Heart right ventricle (tissue), 16 donors: Measurements from ENCODE around the gene PLCB3. TPM values are rescaled to one million over a fixed set of nuclear protein-coding genes. Genes with fewer than 3 reads are reported as not detected.

Experiments used
- ATAC-seq, 8 donors: fragments of 200-7000 bp; cut with Tn5 transposase; one replicate each; pipeline ENCODE4 v1.9.1; 2020; ENCODE audit warnings: mild to moderate bottlenecking in 8 of 8, moderate library complexity in 8 of 8, moderate number of reproducible peaks in 1 of 8
- DNase-seq, 2 donors: peaks; one replicate each; pipeline ENCODE4 v3.0.0-alpha.2; 2020
- H3K27ac ChIP-seq, 10 donors: fragments of 200-600 bp; sonication (generic) in 2 of 10; one replicate each; pipeline versions ENCODE4 v1.5.0 to v1.8.0; 2020 to 2022; ENCODE audit warnings: mild to moderate bottlenecking in 3 of 10
- H3K27me3 ChIP-seq, 7 donors: fragments of 200-600 bp; one replicate each; pipeline ENCODE4 v1.8.0; 2021 to 2022; ENCODE audit warnings: mild to moderate bottlenecking in 2 of 7
- H3K36me3 ChIP-seq, 9 donors: fragments of 200-600 bp; sonication (generic) in 1 of 9; one replicate each; pipeline versions ENCODE4 v1.5.0 to v1.8.0; 2020 to 2022; ENCODE audit warnings: mild to moderate bottlenecking in 2 of 9
- H3K4me1 ChIP-seq, 9 donors: fragments of 200-600 bp; sonication (generic) in 1 of 9; one replicate each; pipeline versions ENCODE4 v1.5.0 to v1.8.0; 2020 to 2022; ENCODE audit warnings: mild to moderate bottlenecking in 4 of 9
- H3K4me3 ChIP-seq, 10 donors: fragments of 200-600 bp; sonication (generic) in 2 of 10; one replicate each; pipeline versions ENCODE4 v1.5.0 to v1.8.0; 2020 to 2022; ENCODE audit warnings: mild to moderate bottlenecking in 7 of 10, moderate library complexity in 2 of 10
- H3K9me3 ChIP-seq, 11 donors: fragments of 200-600 bp in 10 of 11; sonication (generic) in 2 of 11; one replicate each; pipeline versions ENCODE4 v1.5.0 to v1.8.0; 2013 to 2022; ENCODE audit warnings: mild to moderate bottlenecking in 2 of 11, control low read depth in 1 of 11, moderate library complexity in 1 of 11
- WGBS, 2 donors: extraction: QIAGEN DNeasy Blood & Tissue Kit; methylation state at CpG; one replicate each; pipeline ENCODE4 v1.1.7; 2013; ENCODE audit warnings: inconsistent platforms in 1 of 2; 5-methylcytosine and 5-hydroxymethylcytosine counted together
- intact Hi-C, 10 donors: fragments of 100-400 bp; cut with DNase I; formaldehyde crosslinking; loops; one replicate each; pipeline versions ENCODE4 v1.11.1 to v1.14.2; 2022
- polyA plus RNA-seq, 2 donors: library from polyadenylated mRNA; stranded (reverse); fragments of 200-250 nt; gene quantifications; one replicate each; pipeline ENCODE4 v1.2.3, GENCODE V29; 2013
- total RNA-seq, 10 donors: library from RNA; stranded (reverse); fragmentation: NEBNext Ultra II Directional in 3 of 10; extraction: Animal tissue kit (Norgen Biotek cat#: 25700) in 3 of 10; gene quantifications; one replicate each; pipeline versions ENCODE4 v1.2.1 to v1.2.4, GENCODE V29; 2021 to 2023
- TF ChIP-seq, protein P1 (sequence below), 9 donors: fragments of 200-600 bp; sonication (generic) in 2 of 9; IDR thresholded peaks; one replicate each; pipeline versions ENCODE4 v1.5.0 to v1.8.0; 2021 to 2022; ENCODE audit warnings: antibody characterized with exemption in 9 of 9, mild to moderate bottlenecking in 5 of 9, moderate library complexity in 1 of 9
- donor health status: Arrhythmogenic right ventricular cardiomyopathy.
- donor health status: ischemic (EF 13 %, LVEDD 7.1; RV severe dilation, severe dysfunction).
- donor health status: healthy with polysubstance abuse.
- donor health status: DM: no; HTN: yes; CAD: no.
- donor health status: DM: no; HTN: no; CAD: no.
- donor health status: ischemic (EF 25% LVEDD 6.9; RV normal size, moderate dysfunction).
- donor health status: ischemic (EF 25% LVEDD 5.7; RV mildly dilated, moderate dysfunction).
- donor health status: healthy.
- donor health status: DM: yes; HTN: yes; CAD: no.
- donor health status: Ischemic cardiomyopathy.
- donor health status: ischemic (EF 35%, LVEDD 5.7; RV mildly dilated, moderate dysfunction).
- donor health status: nonischemic (EF 11% LVEDD 7.7; RV severe dilation, severe dysfunction).
- donor health status: DM: yes; HTN: yes; CAD: no.
- donor health status: PGD.
- donor health status: ischemic (EF 29% LVEDD 5.4; RV normal size, mild dysfunction).
- donor health status: nonischemic (EF 23%, LVEDD 6.1; RV moderate dilation, normal function).

PLCB3 gene
- total and polyA plus RNA-seq, 12 donors: 5.8 to 13.3 (median 8.9) TPM

DNA sequence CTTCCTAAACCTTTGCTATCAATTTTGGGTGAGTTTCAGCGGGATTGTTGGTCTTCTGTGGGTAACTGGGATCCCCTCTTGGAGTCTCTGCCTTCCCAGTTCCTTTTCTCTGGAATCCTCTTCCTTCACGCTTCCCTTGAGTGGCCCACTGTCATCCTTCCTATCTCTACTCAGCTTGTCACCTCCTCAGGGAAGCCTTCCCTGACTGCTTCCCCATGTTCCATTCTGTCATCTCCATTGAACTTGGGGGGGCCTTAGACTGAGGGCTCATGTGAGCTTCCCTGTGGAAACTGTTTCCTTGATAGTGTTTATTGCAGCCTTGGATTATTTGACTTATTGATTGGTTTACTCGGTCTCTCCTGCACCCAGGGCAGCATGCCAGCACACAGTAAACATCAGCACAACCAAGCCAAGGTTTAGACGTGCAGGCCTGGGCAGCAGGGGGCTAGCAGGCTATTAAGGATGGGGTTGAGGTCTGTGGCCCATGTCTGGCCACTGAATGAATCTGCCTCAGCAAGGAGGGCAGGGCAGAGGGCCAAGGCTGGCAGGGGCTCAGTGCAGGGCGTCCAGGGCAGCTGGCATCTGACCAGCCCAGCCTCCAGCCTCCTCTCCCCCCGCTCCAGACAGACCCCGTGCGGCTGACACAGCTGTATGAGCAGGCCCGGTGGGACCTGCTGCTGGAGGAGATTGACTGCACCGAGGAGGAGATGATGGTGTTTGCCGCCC, 32.5 kb upstream of the PLCB3 start:
- no peaks in the 10 kb centered on the region for H3K27me3 ChIP-seq
- H3K4me3 ChIP-seq: no peak overlapping the region
- no peaks in the 10 kb centered on the region for H3K9me3 ChIP-seq
- no peak for ATAC-seq
- WGBS, 2 donors: 55 to 73% methylated on average over 11 of the region's 11 CpGs
- TF ChIP-seq, protein P1, sequence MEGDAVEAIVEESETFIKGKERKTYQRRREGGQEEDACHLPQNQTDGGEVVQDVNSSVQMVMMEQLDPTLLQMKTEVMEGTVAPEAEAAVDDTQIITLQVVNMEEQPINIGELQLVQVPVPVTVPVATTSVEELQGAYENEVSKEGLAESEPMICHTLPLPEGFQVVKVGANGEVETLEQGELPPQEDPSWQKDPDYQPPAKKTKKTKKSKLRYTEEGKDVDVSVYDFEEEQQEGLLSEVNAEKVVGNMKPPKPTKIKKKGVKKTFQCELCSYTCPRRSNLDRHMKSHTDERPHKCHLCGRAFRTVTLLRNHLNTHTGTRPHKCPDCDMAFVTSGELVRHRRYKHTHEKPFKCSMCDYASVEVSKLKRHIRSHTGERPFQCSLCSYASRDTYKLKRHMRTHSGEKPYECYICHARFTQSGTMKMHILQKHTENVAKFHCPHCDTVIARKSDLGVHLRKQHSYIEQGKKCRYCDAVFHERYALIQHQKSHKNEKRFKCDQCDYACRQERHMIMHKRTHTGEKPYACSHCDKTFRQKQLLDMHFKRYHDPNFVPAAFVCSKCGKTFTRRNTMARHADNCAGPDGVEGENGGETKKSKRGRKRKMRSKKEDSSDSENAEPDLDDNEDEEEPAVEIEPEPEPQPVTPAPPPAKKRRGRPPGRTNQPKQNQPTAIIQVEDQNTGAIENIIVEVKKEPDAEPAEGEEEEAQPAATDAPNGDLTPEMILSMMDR (IDR thresholded peaks at IDR 0.05): no peak
- H3K4me1 ChIP-seq: peaks cover 0 to 9% (median 0%) of the 10 kb centered on the region in 9 donors
- H3K27ac ChIP-seq: no peak overlapping the region
- H3K36me3 ChIP-seq: peaks cover 0 to 97% (median 0%) of the 10 kb centered on the region in 9 donors
- intact Hi-C loops: no loop called here
- DNase-seq: no peak

DNA sequence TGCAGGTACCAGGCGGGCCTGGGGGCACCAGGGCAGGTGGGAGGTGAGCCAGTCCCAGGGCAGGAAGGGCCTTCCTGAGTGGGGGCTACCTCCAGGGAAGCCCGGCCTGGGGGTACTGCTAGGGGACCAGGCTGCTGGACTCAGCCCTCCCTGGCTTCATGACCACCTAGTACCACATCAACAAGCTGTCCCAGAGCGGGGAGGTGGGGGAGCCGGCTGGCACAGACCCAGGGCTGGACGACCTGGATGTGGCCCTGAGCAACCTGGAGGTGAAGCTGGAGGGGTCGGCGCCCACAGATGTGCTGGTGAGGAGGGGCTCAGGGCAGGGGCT, 32.0 kb upstream of the PLCB3 start:
- 87 to 91% methylated on average over 7 of the region's 7 CpGs for WGBS, 2 donors
- DNase-seq (no peak), ATAC-seq (peak in 1 of 8 donors; percentile 7)
- TF ChIP-seq, protein P1 (IDR thresholded peaks at IDR 0.05): no peak
- Histone ChIP-seq H3K9me3 (no peaks in the 10 kb centered on the region), H3K4me1 (peaks cover 0 to 9% (median 0%) of the 10 kb centered on the region in 9 donors), H3K27me3 (no peaks in the 10 kb centered on the region), H3K27ac (no peak overlapping the region), H3K4me3 (no peak overlapping the region), H3K36me3 (peaks cover 0 to 97% (median 0%) of the 10 kb centered on the region in 9 donors)
- intact Hi-C loops: no loop called here

DNA sequence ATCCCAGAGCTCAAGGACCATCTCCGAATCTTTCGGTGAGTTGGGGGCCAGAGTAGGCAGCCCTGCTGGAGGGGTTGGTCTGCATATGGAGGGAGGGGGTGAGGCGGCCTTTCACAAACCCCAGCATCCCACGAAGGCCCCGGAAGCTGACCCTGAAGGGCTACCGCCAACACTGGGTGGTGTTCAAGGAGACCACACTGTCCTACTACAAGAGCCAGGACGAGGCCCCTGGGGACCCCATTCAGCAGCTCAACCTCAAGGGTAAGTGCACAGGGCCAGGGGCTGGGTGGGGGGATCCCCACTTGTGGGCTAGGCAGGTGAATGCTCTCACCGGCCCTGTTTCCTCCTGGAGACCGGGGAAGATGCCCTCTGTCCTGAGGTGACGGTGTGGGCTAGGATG, 31.6 kb upstream of the PLCB3 start:
- no peak overlapping the region for H3K27ac ChIP-seq
- ATAC-seq: peak in 1 of 8 donors; percentile 3
- no peak for DNase-seq
- peaks cover 0 to 13% (median 2%) of the 10 kb centered on the region in 9 donors for H3K4me1 ChIP-seq
- H3K36me3 ChIP-seq: peaks cover 0 to 94% (median 0%) of the 10 kb centered on the region in 9 donors
- no peaks in the 10 kb centered on the region for H3K9me3 ChIP-seq
- intact Hi-C loops: no loop called here
- TF ChIP-seq, protein P1 (IDR thresholded peaks at IDR 0.05): no peak
- whole genome bisulfite sequencing, 2 donors: 91 to 93% methylated on average over 10 of the region's 10 CpGs
- H3K4me3 ChIP-seq: no peak overlapping the region
- H3K27me3 ChIP-seq: no peaks in the 10 kb centered on the region

DNA sequence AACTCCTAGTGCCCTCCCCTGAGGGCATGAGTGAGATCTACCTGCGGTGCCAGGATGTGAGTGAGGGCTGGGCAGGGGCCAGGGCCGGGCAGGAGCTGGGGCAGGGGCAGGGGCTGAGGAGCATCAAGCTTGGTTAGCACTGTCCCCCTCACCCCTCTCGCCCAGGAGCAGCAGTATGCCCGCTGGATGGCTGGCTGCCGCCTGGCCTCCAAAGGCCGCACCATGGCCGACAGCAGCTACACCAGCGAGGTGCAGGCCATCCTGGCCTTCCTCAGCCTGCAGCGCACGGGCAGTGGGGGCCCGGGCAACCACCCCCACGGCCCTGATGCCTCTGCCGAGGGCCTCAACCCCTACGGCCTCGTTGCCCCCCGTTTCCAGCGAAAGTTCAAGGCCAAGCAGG, 31.1 kb upstream of the PLCB3 start:
- peaks cover 3 to 18% (median 6%) of the 10 kb centered on the region in 9 donors for H3K4me1 ChIP-seq
- no peak overlapping the region for H3K27ac ChIP-seq
- no peak overlapping the region for H3K4me3 ChIP-seq
- peaks cover 0 to 89% (median 0%) of the 10 kb centered on the region in 9 donors for H3K36me3 ChIP-seq
- ATAC-seq (peak in 2 of 8 donors; percentile 2 to 16), DNase-seq (no peak)
- 92 to 95% methylated on average over 17 of the region's 17 CpGs for WGBS, 2 donors
- TF ChIP-seq, protein P1 (IDR thresholded peaks at IDR 0.05): no peak
- H3K27me3 ChIP-seq: no peaks in the 10 kb centered on the region
- no peaks in the 10 kb centered on the region for H3K9me3 ChIP-seq
- intact Hi-C loops: no loop called here
